Measurements from ENCODE around the gene LMBR1L.

DNA sequence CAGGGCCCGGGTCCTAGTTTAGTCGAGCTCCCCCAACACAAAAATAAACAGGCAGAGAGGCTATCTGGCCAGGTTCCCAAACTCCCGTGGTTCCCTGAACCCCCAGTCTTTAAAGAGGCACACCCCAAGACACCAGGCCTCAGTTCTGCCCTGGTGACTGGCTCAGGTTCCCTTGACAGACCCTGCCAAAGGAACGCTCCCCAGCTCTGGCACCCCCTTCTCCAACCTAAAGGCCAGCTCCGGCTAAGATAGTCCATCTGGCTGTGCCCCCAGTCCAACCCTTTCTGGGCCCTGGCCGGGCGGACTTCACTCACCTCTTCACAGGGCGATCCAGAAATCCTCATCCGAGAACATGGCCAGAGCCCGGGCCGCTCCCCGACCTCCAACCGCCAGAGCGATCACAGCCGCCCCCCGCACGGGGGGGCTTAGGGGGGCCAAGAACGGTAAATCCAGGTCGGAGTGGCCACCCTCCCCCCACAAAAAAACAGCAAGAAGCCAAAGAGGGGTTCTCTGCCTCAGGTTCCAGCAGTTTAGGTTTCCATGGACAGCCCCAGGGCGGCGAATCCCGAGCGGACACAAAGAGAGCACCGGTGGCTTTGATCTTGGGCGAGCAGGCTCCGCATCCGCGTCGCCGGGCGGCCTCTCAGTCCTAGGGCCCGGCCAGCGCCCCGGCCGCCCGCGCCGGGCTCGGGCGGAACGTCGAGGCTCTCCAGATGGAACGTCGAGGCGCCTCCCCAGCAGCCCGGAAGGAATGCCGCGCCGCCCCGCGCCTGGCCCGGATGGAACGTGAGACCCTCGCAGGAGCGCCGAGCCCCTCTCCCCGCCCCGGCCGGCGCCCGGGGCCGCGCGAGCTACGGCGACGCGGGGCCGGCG is 51.1 kb downstream of the LMBR1L start:
- TF ChIP-seq GATA2 (IDR thresholded peaks at IDR 0.05; ENCODE audit: low read depth, low read length) (no peak), GATA3 (IDR thresholded peaks at IDR 0.05; ENCODE audit: low read depth, low read length) (no peak)
